Caco-2 (cell line): ENCODE results near the gene ADCY1. TPM values are rescaled to one million over a fixed set of nuclear protein-coding genes. Genes with fewer than 3 reads are reported as not detected.

Source experiments
- BruUV-seq: library from RNA; stranded (reverse); fragments of 400-500 nt; replicated peaks from 2 replicates; lab custom pipeline; 2021; lab: Mats Ljungman, UMichigan
- CTCF ChIA-PET: fragments of 300-600 bp; sonication (Branson Sonifier 250); formaldehyde crosslinking; loops from one replicate; lab custom pipeline; 2022; ENCODE audit warnings: antibody characterized with exemption; lab: Charles Lee
- POLR2A ChIA-PET: fragments of 300-600 bp; sonication (Branson Sonifier 250); formaldehyde crosslinking; loops from one replicate; lab custom pipeline; 2022; ENCODE audit warnings: antibody characterized with exemption; lab: Charles Lee
- DNase-seq, 2 experiments: peaks; one replicate each; pipeline versions ENCODE4 v3.0.0 to v3.0.0-alpha.2; 2020 to 2022
- H3K27me3 ChIP-seq: replicated peaks from 2 replicates; pipeline ENCODE4 v1.6.0; 2011; ENCODE audit warnings: low read length; ENCODE audit not compliant: control insufficient read depth, insufficient read depth
- H3K36me3 ChIP-seq: 2 replicates; pipeline ENCODE4 v1.5.1; 2011; ENCODE audit warnings: low read length; ENCODE audit not compliant: control insufficient read depth, insufficient read depth
- H3K4me1 ChIP-seq: fragments of 250-450 bp; sonication (Bioruptor Pico); 2 replicates; pipeline ENCODE4 v1.5.1; 2020; ENCODE audit warnings: mild to moderate bottlenecking
- H3K4me3 ChIP-seq: 2 replicates; pipeline ENCODE4 v1.5.1; 2011; ENCODE audit warnings: low read depth, mild to moderate bottlenecking, control low read depth, low read length
- H3K9me3 ChIP-seq: fragments of 250-450 bp; sonication (Bioruptor Pico); 2 replicates; pipeline ENCODE4 v1.5.1; 2020; ENCODE audit warnings: mild to moderate bottlenecking, moderate library complexity
- H3K27ac Mint-ChIP-seq: one replicate; pipeline ENCODE4 v1.8.0; 2022; ENCODE audit warnings: mixed read lengths; ENCODE audit not compliant: unreplicated experiment
- H3K27me3 Mint-ChIP-seq: one replicate; pipeline ENCODE4 v1.8.0; 2022; ENCODE audit warnings: mixed read lengths; ENCODE audit not compliant: insufficient read depth, unreplicated experiment
- H3K36me3 Mint-ChIP-seq: one replicate; pipeline ENCODE4 v1.8.0; 2022; ENCODE audit warnings: mild to moderate bottlenecking, mixed read lengths; ENCODE audit not compliant: insufficient read depth, unreplicated experiment
- H3K4me1 Mint-ChIP-seq: one replicate; pipeline ENCODE4 v1.8.0; 2022; ENCODE audit warnings: low read depth, mixed read lengths; ENCODE audit not compliant: unreplicated experiment
- H3K4me3 Mint-ChIP-seq: one replicate; pipeline ENCODE4 v1.8.0; 2022; ENCODE audit warnings: mild to moderate bottlenecking, moderate library complexity, mixed read lengths; ENCODE audit not compliant: unreplicated experiment
- H3K9me3 Mint-ChIP-seq: one replicate; pipeline ENCODE4 v1.8.0; 2022; ENCODE audit warnings: mixed read lengths; ENCODE audit not compliant: unreplicated experiment
- intact Hi-C: fragments of 100-400 bp; cut with micrococcal nuclease; formaldehyde crosslinking; loops from one replicate; pipeline ENCODE4 v1.10.0; 2022; ENCODE audit not compliant: unreplicated experiment
- total RNA-seq: library from RNA; stranded (reverse); gene quantifications from 2 replicates; pipeline ENCODE4 v1.2.3, GENCODE V29; 2022
- TF ChIP-seq, protein P1 (sequence below), 2 experiments: fragments of 200-600 bp in 1 of 2; IDR thresholded peaks; 1 replicate in 1 of 2; 2 replicates in 1 of 2; pipeline versions ENCODE4 v1.5.1 to v1.8.0; 2011 to 2022; ENCODE audit warnings: antibody characterized with exemption in 1 of 2, control low read depth in 1 of 2, inconsistent platforms in 1 of 2, low read depth in 1 of 2, low read length in 1 of 2, mild to moderate bottlenecking in 1 of 2, moderate library complexity in 1 of 2; ENCODE audit not compliant: insufficient read depth in 1 of 2, severe bottlenecking in 1 of 2, unreplicated experiment in 1 of 2

ADCY1 gene
- total RNA-seq, 1 experiment from 2014 or later = 2.9 TPM

DNA sequence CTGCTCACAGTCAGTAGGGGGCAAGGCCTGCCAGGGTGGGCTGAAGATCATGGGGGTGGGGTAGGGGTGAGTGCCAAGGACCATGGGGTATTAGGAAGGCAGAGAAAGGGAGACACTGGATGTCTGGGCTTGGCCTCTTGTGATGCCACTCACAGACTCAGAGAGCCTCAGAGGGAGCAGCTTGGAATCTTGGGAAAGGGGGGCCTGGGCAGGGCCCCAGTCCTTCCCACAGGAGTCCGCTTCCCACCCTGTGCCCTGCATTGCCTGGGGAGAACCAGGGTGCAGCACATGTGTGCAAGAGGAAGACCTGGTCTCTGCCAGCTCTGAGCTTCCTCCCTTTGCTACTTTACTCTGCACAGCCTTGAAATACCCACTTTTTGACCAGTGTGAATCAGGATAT, 4.3 kb downstream of the ADCY1 start:
- TF ChIP-seq, protein P1, sequence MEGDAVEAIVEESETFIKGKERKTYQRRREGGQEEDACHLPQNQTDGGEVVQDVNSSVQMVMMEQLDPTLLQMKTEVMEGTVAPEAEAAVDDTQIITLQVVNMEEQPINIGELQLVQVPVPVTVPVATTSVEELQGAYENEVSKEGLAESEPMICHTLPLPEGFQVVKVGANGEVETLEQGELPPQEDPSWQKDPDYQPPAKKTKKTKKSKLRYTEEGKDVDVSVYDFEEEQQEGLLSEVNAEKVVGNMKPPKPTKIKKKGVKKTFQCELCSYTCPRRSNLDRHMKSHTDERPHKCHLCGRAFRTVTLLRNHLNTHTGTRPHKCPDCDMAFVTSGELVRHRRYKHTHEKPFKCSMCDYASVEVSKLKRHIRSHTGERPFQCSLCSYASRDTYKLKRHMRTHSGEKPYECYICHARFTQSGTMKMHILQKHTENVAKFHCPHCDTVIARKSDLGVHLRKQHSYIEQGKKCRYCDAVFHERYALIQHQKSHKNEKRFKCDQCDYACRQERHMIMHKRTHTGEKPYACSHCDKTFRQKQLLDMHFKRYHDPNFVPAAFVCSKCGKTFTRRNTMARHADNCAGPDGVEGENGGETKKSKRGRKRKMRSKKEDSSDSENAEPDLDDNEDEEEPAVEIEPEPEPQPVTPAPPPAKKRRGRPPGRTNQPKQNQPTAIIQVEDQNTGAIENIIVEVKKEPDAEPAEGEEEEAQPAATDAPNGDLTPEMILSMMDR (IDR thresholded peaks at IDR 0.05; ENCODE audit: insufficient read depth in 1 of 2, low read depth in 1 of 2, low read length in 1 of 2, severe bottlenecking in 1 of 2, unreplicated experiment in 1 of 2) = no peak
- H3K4me1 ChIP-seq = no peaks in the 10 kb centered on the region
- intact Hi-C loops = no loop called here
- no TSS peak for BruUV-seq
- no peaks in the 10 kb centered on the region; the same call in 1 of the 2 replicates for H3K27me3 ChIP-seq
- no peaks in the 10 kb centered on the region for H3K9me3 Mint-ChIP-seq
- H3K4me3 Mint-ChIP-seq = no peak overlapping the region
- H3K4me3 ChIP-seq = no peak overlapping the region
- H3K27me3 Mint-ChIP-seq = peaks cover 8% of the 10 kb centered on the region
- no peak overlapping the region for H3K27ac Mint-ChIP-seq
- no peaks in the 10 kb centered on the region for H3K36me3 ChIP-seq
- no peaks in the 10 kb centered on the region for H3K4me1 Mint-ChIP-seq
- H3K36me3 Mint-ChIP-seq = peaks cover 6% of the 10 kb centered on the region
- ChIA-PET POLR2A (no interaction called here), CTCF (no interaction called here)
- peak in 1 of 2 experiments; percentile 19 for DNase-seq
- no peaks in the 10 kb centered on the region for H3K9me3 ChIP-seq

DNA sequence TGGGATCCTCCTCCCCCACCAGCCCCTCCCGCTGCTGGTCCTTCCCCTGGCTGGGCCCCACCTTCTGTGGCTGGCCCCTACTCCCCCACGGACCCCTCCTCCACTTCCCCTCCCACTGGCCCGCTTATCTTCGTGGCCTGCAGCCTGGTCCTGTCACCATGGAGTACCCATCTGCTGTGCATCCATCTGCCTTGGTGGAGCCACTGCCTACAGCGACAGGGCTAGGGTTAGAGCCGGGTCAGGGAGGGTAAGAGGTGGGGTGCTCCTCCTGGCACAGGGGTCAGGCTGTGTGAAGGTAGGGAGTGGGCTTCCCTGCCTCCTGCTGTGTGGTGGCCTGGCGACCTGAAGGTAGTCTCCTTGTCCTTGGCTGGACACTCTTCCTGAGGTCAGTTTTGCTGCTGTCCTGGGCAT, 5.2 kb downstream of the ADCY1 start:
- Histone ChIP-seq H3K4me3 (no peak overlapping the region), H3K9me3 (no peaks in the 10 kb centered on the region), H3K4me1 (no peaks in the 10 kb centered on the region), H3K27me3 (no peaks in the 10 kb centered on the region; the same call in 1 of the 2 replicates), H3K36me3 (no peaks in the 10 kb centered on the region)
- H3K36me3 Mint-ChIP-seq = peaks cover 6% of the 10 kb centered on the region
- no TSS peak for BruUV-seq
- ChIA-PET CTCF (no interaction called here), POLR2A (no interaction called here)
- H3K27me3 Mint-ChIP-seq = peaks cover 6% of the 10 kb centered on the region
- TF ChIP-seq, protein P1 (IDR thresholded peaks at IDR 0.05; ENCODE audit: insufficient read depth in 1 of 2, low read depth in 1 of 2, low read length in 1 of 2, severe bottlenecking in 1 of 2, unreplicated experiment in 1 of 2) = no peak
- intact Hi-C loops = no loop called here
- H3K9me3 Mint-ChIP-seq = no peaks in the 10 kb centered on the region
- DNase-seq = peak in 1 of 2 experiments; percentile 29
- no peak overlapping the region for H3K27ac Mint-ChIP-seq
- no peak overlapping the region for H3K4me3 Mint-ChIP-seq
- H3K4me1 Mint-ChIP-seq = no peaks in the 10 kb centered on the region

DNA sequence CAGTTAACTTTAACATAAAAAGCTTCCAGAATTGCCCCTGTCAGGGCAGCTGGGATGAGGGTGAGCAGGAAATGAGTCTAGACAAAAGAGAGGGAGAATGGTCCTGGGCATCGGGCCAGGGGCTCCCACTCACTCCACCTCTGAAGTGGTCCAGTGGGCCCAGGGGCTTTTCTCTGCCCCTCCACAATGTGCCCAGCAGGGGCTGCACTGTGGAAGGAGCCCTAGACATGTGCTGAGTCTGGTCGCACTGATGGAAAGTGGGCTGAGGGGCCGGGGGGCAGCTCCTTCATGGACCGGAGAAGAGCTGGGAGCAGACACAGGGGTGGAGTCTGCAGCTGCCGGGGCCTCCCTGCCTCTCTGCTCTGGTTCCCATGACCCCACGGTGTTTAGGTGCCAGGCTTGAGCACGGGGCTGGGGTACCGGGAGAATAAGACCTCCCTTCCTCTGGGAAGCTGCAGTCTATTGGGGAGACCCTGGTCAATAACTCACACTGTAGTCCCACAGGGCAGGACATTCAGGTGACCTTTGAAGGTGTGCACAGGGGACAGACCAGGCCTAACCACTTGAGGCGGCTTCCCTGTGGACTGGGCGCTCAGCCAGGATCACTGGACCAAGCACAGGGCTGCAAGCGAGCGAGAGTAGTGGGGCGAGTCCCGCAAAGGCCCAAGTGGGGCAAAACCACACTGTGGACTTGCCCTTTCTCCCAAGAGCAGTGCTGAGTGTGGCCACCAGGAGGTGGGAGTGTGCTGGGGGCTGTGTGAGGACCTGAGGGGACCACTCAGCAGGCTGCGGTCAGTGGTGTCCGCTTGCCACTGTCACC, 6.1 kb downstream of the ADCY1 start:
- POLR2A ChIA-PET = no interaction called here
- peak; percentile 27 to 32 for DNase-seq
- intact Hi-C loops = no loop called here

More for the DNA sequence above, 6.1 kb downstream of the ADCY1 start:
- Mint-ChIP-seq H3K27me3 (peaks cover 6% of the 10 kb centered on the region), H3K4me1 (no peaks in the 10 kb centered on the region), H3K27ac (no peak overlapping the region), H3K9me3 (no peaks in the 10 kb centered on the region), H3K36me3 (peaks cover 2% of the 10 kb centered on the region), H3K4me3 (no peak overlapping the region)
- Histone ChIP-seq H3K36me3 (no peaks in the 10 kb centered on the region), H3K4me3 (no peak overlapping the region), H3K4me1 (no peaks in the 10 kb centered on the region), H3K9me3 (no peaks in the 10 kb centered on the region), H3K27me3 (no peaks in the 10 kb centered on the region; the same call in 1 of the 2 replicates)
- TF ChIP-seq, protein P1 (IDR thresholded peaks at IDR 0.05; ENCODE audit: insufficient read depth in 1 of 2, low read depth in 1 of 2, low read length in 1 of 2, severe bottlenecking in 1 of 2, unreplicated experiment in 1 of 2) = peak; percentile 36 to 56
- BruUV-seq = no TSS peak
- CTCF ChIA-PET = no interaction called here
